ENCODE data around the gene TERB1. TPM values are rescaled to one million over a fixed set of nuclear protein-coding genes. Genes with fewer than 3 reads are reported as not detected.

TERB1 gene
- total and polyA plus RNA-seq, 11 donors: not detected

DNA sequence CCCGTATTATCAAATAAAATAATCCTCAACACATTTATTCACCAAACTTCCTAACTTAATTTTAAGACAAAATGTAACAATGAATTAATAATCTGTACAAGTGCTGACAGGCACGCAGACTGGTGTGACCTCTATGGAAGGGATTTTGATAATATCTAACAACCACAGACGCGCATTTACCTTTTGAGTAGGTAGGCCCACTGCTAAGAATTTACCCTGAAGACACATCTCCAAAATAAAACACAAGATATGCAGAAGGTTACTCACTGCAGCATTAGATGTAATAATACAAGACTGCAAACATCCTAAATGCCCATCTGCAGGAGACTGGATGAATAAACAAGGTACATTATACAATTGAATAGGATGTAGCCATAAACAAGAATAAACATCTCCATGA lies 82.1 kb downstream of the TERB1 start:
- Histone ChIP-seq H3K27ac (no peak overlapping the region), H3K4me1 (no peaks in the 10 kb centered on the region), H3K4me3 (no peak overlapping the region), H3K27me3 (no peaks in the 10 kb centered on the region), H3K36me3 (peaks cover 3 to 65% (median 51%) of the 10 kb centered on the region in 9 donors), H3K9me3 (no peaks in the 10 kb centered on the region)
- ATAC-seq (no peak), DNase-seq (no peak)
- no peak for TF ChIP-seq POLR2A (IDR thresholded peaks at IDR 0.05)
- TF ChIP-seq, protein P1, sequence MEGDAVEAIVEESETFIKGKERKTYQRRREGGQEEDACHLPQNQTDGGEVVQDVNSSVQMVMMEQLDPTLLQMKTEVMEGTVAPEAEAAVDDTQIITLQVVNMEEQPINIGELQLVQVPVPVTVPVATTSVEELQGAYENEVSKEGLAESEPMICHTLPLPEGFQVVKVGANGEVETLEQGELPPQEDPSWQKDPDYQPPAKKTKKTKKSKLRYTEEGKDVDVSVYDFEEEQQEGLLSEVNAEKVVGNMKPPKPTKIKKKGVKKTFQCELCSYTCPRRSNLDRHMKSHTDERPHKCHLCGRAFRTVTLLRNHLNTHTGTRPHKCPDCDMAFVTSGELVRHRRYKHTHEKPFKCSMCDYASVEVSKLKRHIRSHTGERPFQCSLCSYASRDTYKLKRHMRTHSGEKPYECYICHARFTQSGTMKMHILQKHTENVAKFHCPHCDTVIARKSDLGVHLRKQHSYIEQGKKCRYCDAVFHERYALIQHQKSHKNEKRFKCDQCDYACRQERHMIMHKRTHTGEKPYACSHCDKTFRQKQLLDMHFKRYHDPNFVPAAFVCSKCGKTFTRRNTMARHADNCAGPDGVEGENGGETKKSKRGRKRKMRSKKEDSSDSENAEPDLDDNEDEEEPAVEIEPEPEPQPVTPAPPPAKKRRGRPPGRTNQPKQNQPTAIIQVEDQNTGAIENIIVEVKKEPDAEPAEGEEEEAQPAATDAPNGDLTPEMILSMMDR (IDR thresholded peaks at IDR 0.05): no peak
- WGBS, 4 donors: 95 to 97% (median 96%) methylated on average over 4 of the region's 4 CpGs
- intact Hi-C loops (cut with DNase I): loop anchor here in 2 of 10 donors (10.0 kb wide), 3 partner anchors 54 to 96 kb away; no protein-coding TSS in a partner anchor

DNA sequence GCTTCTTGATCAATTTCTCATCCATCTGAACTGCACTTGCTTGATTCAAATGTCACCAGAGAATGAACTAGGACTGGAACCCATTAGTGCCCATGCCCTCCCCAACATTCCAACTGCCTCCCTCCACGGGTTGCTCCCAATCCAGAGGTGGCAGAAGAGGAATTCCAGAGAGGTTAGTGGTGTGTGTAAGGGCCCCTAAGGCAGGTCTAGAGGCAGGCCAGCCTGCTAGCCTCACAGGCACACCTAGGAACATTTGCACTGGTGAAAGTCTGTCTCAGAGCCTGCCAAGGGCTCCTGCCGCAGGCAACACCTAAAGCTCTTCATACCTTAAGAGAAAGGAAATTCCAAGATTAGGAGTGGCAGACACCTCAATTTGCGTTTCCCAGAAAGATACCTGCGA lies 83.6 kb downstream of the TERB1 start:
- intact Hi-C loops (cut with DNase I): loop anchor here in 2 of 10 donors (10.0 kb wide), 3 partner anchors 53 to 97 kb away; no protein-coding TSS in a partner anchor
- H3K27me3 ChIP-seq: no peaks in the 10 kb centered on the region
- peaks cover 0 to 50% (median 37%) of the 10 kb centered on the region in 9 donors for H3K36me3 ChIP-seq
- no peaks in the 10 kb centered on the region for H3K9me3 ChIP-seq
- DNase-seq (no peak), ATAC-seq (no peak)
- H3K27ac ChIP-seq: no peak overlapping the region
- H3K4me3 ChIP-seq: no peak overlapping the region
- no peak for TF ChIP-seq POLR2A (IDR thresholded peaks at IDR 0.05)
- TF ChIP-seq, protein P1 (IDR thresholded peaks at IDR 0.05): no peak
- peaks cover 0 to 6% (median 0%) of the 10 kb centered on the region in 12 donors for H3K4me1 ChIP-seq
- 68 to 78% (median 70%) methylated on average over 4 of the region's 4 CpGs for WGBS, 4 donors

DNA sequence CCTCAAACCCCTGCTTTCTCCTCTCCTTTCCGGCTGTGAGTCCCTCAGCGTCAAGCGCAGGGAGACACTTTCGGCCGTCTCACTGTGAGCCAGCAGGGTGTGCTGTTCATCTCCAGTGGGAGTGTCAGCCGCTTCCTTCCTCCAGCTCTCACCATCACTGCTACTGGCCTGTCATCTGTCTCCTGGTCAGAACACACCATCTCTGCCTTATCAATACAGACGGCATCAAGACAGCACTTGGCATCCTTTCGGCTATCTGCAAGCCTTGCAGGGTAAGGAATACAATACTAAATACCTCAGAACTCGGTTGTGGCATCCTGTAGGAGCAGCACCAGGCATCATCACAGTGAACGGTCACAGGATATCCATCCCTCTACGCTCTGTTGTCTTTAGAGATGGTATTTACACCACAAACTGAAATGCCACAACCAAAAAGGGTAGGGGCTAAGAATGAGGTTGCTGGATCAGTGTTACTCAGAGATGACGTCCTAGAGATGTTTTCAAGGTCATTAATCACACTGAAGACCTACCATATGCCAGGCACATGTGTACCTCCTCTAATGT lies 84.2 kb downstream of the TERB1 start:
- Histone ChIP-seq H3K4me3 (no peak overlapping the region), H3K9me3 (no peaks in the 10 kb centered on the region), H3K27me3 (no peaks in the 10 kb centered on the region), H3K27ac (no peak overlapping the region), H3K4me1 (peaks cover 0 to 6% (median 0%) of the 10 kb centered on the region in 12 donors), H3K36me3 (peaks cover 0 to 44% (median 31%) of the 10 kb centered on the region in 9 donors)
- peak in 2 of 5 donors; percentile 27 to 35 for DNase-seq
- WGBS, 4 donors: 43 to 56% (median 46%) methylated on average over 12 of the region's 12 CpGs
- peak; percentile 38 to 82 (median 67) for ATAC-seq
- no peak for TF ChIP-seq POLR2A (IDR thresholded peaks at IDR 0.05)
- TF ChIP-seq, protein P1 (IDR thresholded peaks at IDR 0.05): peak; percentile 31 to 67 (median 38)
- intact Hi-C loops (cut with DNase I): loop anchor here in 2 of 10 donors (10.0 kb wide), 3 partner anchors 52 to 98 kb away; no protein-coding TSS in a partner anchor

DNA sequence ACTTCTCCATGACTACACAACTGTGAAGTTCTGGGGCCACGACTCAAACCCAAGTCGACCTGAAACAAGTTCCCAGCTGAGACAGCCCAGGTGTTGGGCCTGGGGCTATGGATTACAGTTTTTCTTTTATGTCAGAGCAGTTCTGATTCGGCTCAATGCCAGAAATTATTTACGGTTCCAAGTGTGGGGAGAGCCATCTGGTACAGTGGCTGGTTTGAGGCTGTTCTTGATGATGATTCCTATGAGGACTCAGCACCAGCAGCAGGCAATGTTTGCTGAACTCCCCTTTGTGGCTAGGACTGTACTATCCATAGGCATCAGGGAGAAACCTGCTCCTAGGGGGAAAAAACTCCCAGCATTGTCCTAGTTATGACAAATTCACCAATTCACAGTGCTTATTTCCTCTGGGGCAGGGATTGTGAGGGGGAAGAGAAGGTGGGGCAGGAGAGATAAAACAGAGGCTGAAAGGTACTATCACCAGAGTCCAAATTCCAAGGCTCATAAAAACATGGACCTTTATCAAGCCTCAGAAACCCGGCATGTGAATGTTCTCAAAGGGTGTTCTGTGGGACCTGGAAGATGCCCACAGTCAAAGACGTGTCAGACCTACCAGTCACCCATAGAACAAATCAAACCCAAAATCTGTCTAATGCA lies 86.6 kb downstream of the TERB1 start:
- DNase-seq (no peak), ATAC-seq (no peak)
- intact Hi-C loops (cut with DNase I): loop anchor here in 2 of 10 donors (10.0 kb wide), 3 partner anchors 50 to 100 kb away; no protein-coding TSS in a partner anchor
- H3K4me1 ChIP-seq: peaks cover 0 to 6% (median 0%) of the 10 kb centered on the region in 12 donors
- H3K36me3 ChIP-seq: peaks cover 0 to 21% (median 16%) of the 10 kb centered on the region in 9 donors
- no peaks in the 10 kb centered on the region for H3K27me3 ChIP-seq
- TF ChIP-seq, protein P1 (IDR thresholded peaks at IDR 0.05): no peak
- no peak for TF ChIP-seq POLR2A (IDR thresholded peaks at IDR 0.05)
- WGBS, 4 donors: 58 to 68% (median 64%) methylated on average over 6 of the region's 6 CpGs
- no peak overlapping the region for H3K4me3 ChIP-seq
- H3K27ac ChIP-seq: no peak overlapping the region
- H3K9me3 ChIP-seq: peaks cover 0 to 6% (median 0%) of the 10 kb centered on the region in 12 donors
